Measurements from ENCODE around the gene PITX2. TPM values are rescaled to one million over a fixed set of nuclear protein-coding genes. Genes with fewer than 3 reads are reported as not detected.

The PITX2 gene
- total and polyA plus RNA-seq, 10 of the 15 experiments (the other 5 are each of a cell fraction or from before 2014, with no cell fraction given), result not detected

DNA sequence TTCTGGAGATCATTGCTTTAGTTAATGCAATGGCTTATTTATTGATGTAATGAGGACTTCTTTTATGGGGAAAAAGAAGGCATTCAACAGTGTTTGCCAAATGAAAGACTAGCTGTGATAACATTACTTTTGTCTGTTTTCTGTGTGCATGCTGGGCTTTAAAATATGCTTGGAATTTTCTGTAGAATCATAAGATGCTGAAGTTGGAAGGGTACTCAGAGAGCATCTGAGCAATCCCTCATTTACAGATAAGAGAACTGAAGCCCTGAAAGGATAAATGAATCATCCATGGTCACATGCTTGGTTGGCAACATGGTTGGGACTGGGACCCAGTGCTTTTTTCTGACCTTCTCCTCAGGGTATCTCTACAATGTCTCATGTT is 31.4 kb upstream of the PITX2 start:
- ATAC-seq (no peak), DNase-seq (ENCODE audit: low read depth, low spot score) (no peak), FAIRE-seq (no peak)
- ChIA-PET RAD21 (ENCODE audit: unreplicated experiment) (no interaction called here), SMC1A (ENCODE audit: uncharacterized antibody, unreplicated experiment) (no interaction called here), CTCF (no interaction called here), POLR2A (no interaction called here)
- intact Hi-C loops (cut with micrococcal nuclease; ENCODE audit: unreplicated experiment) (no loop called here), in situ Hi-C loops (cut with MboI) (no loop called here)
- Histone ChIP-seq H3K9me3 (replicated peaks; ENCODE audit: control insufficient read depth, insufficient read depth, low read length) (no peaks in the 10 kb centered on the region), H3K4me2 (ENCODE audit: control insufficient read depth, insufficient read depth) (no peak overlapping the region), H2AFZ (ENCODE audit: control insufficient read depth, low read depth, low read length) (no peak overlapping the region), H3K79me2 (ENCODE audit: control insufficient read depth, insufficient read depth, low read length) (no peaks in the 10 kb centered on the region), H3K27ac (ENCODE audit: control insufficient read depth, insufficient read depth) (no peak overlapping the region), H3K9ac (ENCODE audit: control insufficient read depth, insufficient read depth, low read length) (no peak overlapping the region), H3K27me3 (replicated peaks in 1 of 2; ENCODE audit: control insufficient read depth in 2 of 2, insufficient read depth in 2 of 2, low read length in 1 of 2) (no peaks in the 10 kb centered on the region), H3K36me3 (ENCODE audit: control insufficient read depth in 2 of 2, insufficient read depth in 2 of 2, low read length in 1 of 2) (no peaks in the 10 kb centered on the region), H3K4me3 (no peak overlapping the region), H4K20me1 (ENCODE audit: control insufficient read depth, insufficient read depth) (no peaks in the 10 kb centered on the region), H3K4me1 (ENCODE audit: control insufficient read depth, insufficient read depth, low read length) (no peaks in the 10 kb centered on the region)
- BruUV-seq (replicated peaks), result no TSS peak
- no peak for TF ChIP-seq JUND (IDR thresholded peaks at IDR 0.05; ENCODE audit: low read depth, low read length)
- TF ChIP-seq, protein P1, sequence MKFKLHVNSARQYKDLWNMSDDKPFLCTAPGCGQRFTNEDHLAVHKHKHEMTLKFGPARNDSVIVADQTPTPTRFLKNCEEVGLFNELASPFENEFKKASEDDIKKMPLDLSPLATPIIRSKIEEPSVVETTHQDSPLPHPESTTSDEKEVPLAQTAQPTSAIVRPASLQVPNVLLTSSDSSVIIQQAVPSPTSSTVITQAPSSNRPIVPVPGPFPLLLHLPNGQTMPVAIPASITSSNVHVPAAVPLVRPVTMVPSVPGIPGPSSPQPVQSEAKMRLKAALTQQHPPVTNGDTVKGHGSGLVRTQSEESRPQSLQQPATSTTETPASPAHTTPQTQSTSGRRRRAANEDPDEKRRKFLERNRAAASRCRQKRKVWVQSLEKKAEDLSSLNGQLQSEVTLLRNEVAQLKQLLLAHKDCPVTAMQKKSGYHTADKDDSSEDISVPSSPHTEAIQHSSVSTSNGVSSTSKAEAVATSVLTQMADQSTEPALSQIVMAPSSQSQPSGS (IDR thresholded peaks at IDR 0.05; ENCODE audit: low read length), result no peak
- TF ChIP-seq TAF1 (IDR thresholded peaks at IDR 0.05; ENCODE audit: borderline replicate concordance, low read depth, low read length), result no peak

DNA sequence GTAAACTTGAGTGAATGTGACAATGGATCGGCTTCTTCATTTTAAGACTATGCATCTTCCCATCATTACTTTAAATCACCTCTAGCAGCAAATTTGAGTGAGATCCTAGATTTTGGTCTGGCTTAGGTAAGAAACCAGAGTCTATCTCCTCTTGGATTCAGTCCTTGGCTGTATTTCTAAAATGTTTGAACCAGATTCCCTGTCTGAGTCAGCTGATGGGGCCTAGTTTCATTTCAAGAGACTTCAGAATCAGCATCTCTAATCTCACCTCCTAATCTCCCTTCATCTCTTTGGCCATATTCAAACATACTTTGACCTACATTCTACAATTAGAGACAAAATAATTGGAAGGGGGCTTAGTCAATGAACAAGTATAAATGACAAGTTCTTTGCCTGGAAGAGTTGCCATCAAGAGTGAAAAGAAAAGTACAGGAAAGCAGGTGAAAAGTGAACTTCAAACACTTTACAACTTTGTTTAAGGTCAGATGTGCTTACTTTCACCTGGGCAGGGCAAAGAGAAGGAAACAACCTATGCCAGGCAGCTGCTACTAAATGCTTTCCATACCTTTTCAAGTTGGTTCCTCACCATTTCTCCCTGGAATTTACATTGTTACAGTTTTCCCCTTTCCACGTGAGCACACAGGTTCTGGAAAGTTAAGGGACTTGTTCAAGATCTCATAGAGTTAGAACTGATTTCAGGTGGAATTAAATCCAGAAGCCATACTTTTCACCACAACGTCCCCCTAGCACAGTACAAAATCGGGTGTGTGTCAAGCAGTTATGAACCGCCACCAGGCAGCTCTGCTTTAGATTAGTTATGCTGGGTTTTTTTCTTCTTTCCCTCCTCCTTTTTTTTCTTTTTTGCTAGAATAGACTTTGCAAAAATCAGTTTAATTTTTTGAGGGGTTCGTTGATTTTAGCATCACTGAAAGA is 30.7 kb upstream of the PITX2 start:
- in situ Hi-C loops (cut with MboI) (no loop called here), intact Hi-C loops (cut with micrococcal nuclease; ENCODE audit: unreplicated experiment) (no loop called here)
- Histone ChIP-seq H3K4me3 (no peak overlapping the region), H3K27me3 (replicated peaks in 1 of 2; ENCODE audit: control insufficient read depth in 2 of 2, insufficient read depth in 2 of 2, low read length in 1 of 2) (no peaks in the 10 kb centered on the region), H4K20me1 (ENCODE audit: control insufficient read depth, insufficient read depth) (no peaks in the 10 kb centered on the region), H2AFZ (ENCODE audit: control insufficient read depth, low read depth, low read length) (no peak overlapping the region), H3K27ac (ENCODE audit: control insufficient read depth, insufficient read depth) (no peak overlapping the region), H3K79me2 (ENCODE audit: control insufficient read depth, insufficient read depth, low read length) (no peaks in the 10 kb centered on the region), H3K4me2 (ENCODE audit: control insufficient read depth, insufficient read depth) (no peak overlapping the region), H3K9me3 (replicated peaks; ENCODE audit: control insufficient read depth, insufficient read depth, low read length) (no peaks in the 10 kb centered on the region), H3K36me3 (ENCODE audit: control insufficient read depth in 2 of 2, insufficient read depth in 2 of 2, low read length in 1 of 2) (no peaks in the 10 kb centered on the region), H3K4me1 (ENCODE audit: control insufficient read depth, insufficient read depth, low read length) (no peaks in the 10 kb centered on the region), H3K9ac (ENCODE audit: control insufficient read depth, insufficient read depth, low read length) (no peak overlapping the region)
- TF ChIP-seq, protein P2, sequence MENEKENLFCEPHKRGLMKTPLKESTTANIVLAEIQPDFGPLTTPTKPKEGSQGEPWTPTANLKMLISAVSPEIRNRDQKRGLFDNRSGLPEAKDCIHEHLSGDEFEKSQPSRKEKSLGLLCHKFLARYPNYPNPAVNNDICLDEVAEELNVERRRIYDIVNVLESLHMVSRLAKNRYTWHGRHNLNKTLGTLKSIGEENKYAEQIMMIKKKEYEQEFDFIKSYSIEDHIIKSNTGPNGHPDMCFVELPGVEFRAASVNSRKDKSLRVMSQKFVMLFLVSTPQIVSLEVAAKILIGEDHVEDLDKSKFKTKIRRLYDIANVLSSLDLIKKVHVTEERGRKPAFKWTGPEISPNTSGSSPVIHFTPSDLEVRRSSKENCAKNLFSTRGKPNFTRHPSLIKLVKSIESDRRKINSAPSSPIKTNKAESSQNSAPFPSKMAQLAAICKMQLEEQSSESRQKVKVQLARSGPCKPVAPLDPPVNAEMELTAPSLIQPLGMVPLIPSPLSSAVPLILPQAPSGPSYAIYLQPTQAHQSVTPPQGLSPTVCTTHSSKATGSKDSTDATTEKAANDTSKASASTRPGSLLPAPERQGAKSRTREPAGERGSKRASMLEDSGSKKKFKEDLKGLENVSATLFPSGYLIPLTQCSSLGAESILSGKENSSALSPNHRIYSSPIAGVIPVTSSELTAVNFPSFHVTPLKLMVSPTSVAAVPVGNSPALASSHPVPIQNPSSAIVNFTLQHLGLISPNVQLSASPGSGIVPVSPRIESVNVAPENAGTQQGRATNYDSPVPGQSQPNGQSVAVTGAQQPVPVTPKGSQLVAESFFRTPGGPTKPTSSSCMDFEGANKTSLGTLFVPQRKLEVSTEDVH (IDR thresholded peaks at IDR 0.05; ENCODE audit: low read depth, partially characterized antibody), result no peak
- TF ChIP-seq, protein P3, sequence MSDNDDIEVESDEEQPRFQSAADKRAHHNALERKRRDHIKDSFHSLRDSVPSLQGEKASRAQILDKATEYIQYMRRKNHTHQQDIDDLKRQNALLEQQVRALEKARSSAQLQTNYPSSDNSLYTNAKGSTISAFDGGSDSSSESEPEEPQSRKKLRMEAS (IDR thresholded peaks at IDR 0.05; ENCODE audit: low read depth, low read length), result no peak
- TF ChIP-seq, protein P4, sequence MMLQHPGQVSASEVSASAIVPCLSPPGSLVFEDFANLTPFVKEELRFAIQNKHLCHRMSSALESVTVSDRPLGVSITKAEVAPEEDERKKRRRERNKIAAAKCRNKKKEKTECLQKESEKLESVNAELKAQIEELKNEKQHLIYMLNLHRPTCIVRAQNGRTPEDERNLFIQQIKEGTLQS (IDR thresholded peaks at IDR 0.05; ENCODE audit: borderline replicate concordance, extremely low read depth, low read depth, low read length), result no peak
- TF ChIP-seq RAD21 (IDR thresholded peaks at IDR 0.05; ENCODE audit: insufficient read depth, low read depth, low read length) (no peak), CREB1 (IDR thresholded peaks at IDR 0.05; ENCODE audit: low read depth) (no peak)
- TF ChIP-seq, protein P5, sequence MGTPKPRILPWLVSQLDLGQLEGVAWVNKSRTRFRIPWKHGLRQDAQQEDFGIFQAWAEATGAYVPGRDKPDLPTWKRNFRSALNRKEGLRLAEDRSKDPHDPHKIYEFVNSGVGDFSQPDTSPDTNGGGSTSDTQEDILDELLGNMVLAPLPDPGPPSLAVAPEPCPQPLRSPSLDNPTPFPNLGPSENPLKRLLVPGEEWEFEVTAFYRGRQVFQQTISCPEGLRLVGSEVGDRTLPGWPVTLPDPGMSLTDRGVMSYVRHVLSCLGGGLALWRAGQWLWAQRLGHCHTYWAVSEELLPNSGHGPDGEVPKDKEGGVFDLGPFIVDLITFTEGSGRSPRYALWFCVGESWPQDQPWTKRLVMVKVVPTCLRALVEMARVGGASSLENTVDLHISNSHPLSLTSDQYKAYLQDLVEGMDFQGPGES (IDR thresholded peaks at IDR 0.05), result no peak
- ChIA-PET CTCF (no interaction called here), POLR2A (no interaction called here), SMC1A (ENCODE audit: uncharacterized antibody, unreplicated experiment) (no interaction called here), RAD21 (ENCODE audit: unreplicated experiment) (no interaction called here)
- ATAC-seq (no peak), DNase-seq (ENCODE audit: low read depth, low spot score) (no peak), FAIRE-seq (no peak)
- 20% methylated on average over 6 of the region's 6 CpGs for WGBS (ENCODE audit: insufficient coverage, insufficient replicate concordance, low lambda C conversion rate, missing lambda C conversion rate)
- no TSS peak for BruUV-seq (replicated peaks)
